CD4-positive, alpha-beta T cell treated with Interleukin-15 for 4 hours (primary cell): ENCODE data around the gene IL6R.

Source experiments
- DNase-seq: peaks from one replicate; pipeline ENCODE4 v3.0.0-alpha.2; 2020; ENCODE audit warnings: low spot score

The IL6R gene

DNA sequence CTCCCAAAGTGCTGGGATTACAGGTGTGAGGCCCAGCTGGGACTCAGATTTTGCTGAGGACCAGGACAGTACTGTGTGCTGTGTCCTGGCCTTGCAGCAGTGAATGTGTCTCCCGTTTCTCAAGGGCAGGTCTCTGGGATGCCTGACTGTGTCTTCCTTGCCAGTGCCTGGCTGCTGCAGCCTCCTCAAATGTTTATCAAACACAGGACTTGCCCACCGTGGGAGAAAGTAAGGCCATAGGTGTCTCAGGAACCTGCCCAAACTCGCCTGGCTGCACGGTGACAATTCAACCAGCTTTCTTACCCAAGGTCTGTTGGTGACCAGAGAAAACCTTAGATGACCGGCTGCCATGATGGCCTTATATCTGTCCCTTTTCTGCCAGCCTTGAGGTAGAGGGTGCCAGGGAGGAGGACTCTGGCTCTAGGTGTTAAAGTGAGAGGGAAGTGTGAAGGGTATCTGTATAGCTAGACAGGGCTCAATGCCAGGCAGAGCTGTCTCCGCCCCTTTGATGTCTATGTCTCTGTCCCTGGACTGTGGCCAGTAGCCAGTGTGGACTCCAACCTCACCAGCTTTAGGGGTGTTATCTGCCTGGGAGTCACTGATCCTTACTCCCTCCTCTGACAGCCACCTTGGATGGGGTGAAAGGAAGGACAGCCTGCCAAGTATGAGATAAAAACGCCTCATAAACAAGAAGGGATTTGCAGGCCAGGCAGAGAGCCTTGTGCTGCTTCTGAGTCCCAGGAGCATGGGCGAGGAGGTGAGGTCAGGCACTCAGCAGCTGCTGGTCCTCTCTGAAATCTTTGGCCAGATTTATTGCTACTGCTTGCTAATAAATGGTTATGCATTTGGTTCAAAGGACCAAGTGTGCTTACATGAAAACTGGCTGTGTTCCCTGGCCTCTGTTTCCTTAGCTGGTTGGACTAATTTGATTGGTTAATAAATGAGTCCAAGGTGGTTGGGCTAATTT is 22.3 kb downstream of the IL6R start:
- no peak for DNase-seq

DNA sequence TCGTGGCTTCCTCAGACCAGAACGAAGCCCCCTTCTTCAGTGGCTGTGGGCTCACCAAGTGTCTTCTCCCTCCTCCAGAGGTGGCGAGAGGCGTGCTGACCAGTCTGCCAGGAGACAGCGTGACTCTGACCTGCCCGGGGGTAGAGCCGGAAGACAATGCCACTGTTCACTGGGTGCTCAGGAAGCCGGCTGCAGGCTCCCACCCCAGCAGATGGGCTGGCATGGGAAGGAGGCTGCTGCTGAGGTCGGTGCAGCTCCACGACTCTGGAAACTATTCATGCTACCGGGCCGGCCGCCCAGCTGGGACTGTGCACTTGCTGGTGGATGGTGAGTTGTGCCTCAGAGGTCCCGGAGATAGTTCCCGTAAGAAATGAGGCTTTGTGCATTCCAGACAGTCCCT is 24.0 kb downstream of the IL6R start:
- no peak for DNase-seq

DNA sequence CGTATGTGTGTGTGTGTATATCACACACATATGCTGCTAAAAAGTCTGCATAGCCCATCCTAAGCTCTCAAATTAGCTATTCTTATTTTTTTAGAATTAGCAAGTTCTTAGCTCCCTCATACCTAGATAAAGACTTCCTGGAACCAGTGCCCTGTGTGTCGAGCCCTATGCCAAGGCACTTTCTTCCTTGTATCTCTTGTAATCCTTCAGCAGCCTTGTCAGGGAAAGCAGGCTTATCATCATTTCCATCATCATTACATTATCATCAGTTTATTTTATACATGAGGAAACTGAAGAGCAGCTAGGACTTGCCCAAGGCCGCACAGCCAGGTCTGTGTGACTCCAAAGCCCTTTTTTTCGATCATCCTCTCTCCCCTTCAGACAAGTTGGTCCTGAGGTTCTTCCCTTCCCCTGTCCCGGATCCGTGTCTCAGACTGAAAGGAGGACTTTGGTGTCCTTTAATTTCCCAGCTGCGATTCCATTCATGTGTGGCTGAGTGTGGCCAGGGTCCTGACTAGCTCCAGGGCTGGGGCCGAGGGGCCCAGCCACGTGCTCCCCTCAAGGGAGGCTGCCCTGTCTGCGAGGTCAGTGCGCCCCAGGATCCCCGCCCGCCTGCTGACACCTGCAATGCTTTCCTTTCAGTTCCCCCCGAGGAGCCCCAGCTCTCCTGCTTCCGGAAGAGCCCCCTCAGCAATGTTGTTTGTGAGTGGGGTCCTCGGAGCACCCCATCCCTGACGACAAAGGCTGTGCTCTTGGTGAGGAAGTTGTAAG is 24.9 kb downstream of the IL6R start:
- no peak for DNase-seq

DNA sequence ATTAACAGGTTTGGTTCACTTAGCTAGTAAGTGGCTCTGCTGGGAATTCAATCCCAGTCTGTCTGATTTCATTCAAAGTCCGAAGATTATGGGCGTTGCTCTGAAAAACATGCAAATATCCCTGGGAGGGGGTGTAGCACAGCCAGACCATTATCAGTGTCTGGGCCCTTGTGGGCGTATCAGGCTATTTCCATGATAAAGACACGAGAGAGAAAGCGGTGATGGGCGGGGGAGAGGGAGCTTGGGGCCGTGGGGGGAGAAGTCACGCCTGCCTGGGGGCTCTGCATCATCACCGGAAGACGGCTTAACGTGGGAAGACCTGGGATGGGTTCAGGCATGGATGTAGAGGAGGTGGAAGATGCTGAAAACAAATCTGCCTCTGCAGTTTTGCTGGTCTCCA is 25.8 kb downstream of the IL6R start:
- no peak for DNase-seq

DNA sequence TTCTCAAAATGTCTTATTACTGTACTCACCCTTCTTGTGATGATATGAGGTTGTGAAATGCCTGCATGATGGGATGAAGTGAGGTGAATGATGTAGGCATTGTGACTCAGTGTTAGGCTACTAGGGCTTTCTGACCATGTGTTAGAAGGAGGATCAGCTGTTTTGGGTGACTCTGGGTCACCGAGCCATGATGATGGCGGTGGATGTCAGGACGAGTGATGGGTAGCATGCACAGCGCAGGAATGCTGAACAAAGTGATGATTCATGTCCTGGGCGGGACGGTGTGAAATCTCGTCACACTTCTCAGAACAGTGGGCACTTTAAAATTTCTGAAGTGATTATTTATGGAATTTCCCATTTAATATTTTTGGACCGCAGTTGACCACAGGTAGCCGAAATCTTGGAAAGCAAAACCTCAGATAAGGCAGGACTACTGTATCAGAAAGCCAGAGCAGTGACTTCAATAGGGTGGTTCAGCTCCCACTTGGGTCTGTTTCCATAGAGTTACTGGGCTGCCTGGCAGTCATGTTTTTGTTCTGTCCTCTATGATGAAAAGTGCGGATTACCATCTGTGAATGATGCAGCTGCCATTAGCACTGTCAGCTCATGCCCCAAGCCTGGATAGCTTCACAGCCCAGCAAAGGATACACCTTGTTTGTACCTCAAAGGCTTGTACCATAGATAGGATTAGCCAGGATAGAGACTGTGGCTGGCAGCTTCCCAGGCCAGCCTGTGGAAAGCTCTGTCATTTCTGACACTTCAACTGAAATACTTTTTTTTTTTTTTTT is 26.6 kb downstream of the IL6R start:
- DNase-seq: peak; percentile 78

DNA sequence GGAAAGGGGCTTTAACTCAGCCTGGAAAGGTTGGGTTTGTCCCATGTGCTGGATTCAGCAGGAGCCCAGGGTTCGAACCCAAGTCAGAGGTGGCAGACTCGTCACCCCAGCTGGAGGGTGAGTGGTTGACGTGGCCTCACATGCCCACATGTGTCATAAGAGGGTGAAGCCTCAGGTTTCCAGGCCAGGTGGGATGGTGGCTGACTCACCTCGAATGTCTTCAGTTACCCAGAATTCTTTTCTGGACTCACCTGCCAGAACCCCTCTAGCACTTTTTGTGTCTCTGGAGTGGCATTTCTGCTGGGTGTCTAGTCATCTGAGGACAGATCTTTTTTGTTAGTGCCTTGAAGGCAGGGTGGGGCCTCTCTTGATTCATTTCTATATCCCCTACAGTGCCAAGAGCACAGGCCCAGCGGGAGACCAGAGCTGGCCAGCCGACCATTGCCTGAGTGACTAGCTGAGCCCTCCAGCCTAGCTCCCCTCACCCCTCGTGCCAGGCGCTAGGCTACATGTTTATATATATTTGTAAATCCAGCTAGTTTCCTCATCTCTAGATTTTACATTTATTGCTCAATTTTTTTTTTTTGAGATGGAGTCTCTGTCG is 28.1 kb downstream of the IL6R start:
- DNase-seq: peak; percentile 70

DNA sequence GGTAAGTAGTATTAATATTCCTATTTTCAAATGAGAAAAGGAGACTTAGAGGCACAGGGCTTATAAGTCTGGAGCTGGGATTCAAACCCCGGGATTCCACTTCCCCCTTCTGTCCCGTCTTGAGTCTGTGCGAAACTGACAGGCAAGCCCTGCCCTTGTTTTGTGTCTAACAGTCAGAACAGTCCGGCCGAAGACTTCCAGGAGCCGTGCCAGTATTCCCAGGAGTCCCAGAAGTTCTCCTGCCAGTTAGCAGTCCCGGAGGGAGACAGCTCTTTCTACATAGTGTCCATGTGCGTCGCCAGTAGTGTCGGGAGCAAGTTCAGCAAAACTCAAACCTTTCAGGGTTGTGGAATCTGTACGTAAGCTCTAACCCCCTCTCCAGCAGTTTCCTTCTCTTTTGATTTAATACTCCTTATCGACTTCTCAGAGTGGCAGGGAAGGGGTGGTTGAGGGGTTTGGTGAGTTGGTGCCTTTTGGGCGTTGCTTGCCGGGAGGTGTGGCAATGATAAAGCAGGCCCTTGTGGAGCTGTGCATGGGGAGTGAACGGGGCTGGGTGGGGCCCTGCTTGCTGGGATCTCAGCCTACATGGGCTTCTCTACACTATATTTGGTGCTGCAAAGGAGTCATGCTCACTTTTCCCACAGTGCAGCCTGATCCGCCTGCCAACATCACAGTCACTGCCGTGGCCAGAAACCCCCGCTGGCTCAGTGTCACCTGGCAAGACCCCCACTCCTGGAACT is 29.4 kb downstream of the IL6R start:
- DNase-seq: no peak

DNA sequence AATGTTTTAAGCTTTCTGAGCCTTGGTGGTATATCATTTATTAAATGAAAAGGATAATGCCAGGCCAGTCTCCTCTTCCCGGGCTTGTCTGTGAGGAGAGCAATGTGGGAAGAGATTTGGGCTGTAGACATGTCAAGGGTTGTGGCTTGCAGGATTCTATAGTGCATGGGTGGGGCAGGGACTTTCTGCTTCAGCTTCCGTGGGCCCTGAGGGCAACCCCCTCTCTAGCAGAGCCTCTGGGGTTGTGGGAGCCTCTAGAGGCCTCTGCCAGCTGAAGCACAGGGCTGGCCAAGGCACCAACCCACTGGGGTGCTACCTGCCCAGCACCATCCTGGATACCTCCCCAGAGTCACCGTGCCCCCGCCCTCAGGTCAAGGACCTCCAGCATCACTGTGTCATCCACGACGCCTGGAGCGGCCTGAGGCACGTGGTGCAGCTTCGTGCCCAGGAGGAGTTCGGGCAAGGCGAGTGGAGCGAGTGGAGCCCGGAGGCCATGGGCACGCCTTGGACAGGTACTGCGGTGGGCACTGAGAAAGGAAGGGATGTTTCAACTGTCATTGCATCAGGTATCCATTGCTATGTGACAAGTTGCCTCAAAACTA is 30.6 kb downstream of the IL6R start:
- DNase-seq: no peak

DNA sequence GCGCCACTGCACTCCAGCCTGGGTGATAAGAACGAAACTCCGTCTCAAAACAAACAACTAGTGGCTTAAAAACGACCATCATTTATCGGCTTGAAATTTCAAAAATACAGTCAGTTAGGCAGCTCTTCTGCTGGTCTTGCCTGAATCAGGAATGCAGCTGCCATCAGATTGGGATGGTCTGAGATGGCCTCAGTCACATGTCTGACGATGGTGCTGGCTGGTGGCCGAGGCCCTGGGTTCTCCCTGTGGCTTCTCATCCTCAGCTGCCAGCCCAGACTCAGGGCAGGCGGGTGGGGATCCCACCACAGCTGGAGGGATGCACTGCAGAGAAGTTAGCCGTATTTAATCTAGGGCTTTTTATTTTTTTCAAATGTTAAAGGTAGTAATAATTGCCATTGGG is 31.3 kb downstream of the IL6R start:
- no peak for DNase-seq

DNA sequence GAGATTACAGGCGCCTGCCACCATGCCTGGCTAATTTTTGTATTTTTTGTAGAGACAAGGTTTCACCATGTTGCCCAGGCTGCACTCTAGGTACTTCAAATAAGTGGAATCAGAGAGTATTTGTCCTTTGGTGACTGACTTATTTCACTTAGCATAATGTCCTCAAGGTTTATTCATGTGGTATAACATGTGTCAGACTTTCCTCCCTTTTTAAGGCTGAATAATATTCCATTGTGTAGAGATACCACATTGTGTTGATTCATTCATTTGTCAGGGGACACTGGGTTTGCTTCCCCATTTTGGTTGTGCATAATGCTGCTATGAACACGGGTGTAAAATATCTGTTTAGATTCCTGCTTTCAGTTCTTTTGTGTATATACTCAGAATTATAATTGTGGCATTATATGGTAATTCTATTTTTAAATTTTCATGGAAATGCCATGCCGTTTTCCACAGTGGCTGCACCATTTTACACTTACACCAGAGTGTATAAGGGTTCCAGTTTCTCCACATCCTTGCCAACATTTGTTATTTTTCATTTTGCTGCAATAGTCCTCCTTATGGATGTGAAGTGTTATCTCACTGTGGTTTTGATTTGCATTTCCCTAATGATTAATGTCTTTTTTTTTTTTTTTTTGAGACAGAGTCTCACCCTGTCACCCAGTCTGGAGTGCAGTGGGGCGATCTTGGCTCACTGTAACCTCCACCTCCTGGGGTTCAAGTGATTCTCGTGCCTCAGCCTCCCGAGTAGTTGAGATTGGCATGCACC is 35.1 kb downstream of the IL6R start:
- no peak for DNase-seq

DNA sequence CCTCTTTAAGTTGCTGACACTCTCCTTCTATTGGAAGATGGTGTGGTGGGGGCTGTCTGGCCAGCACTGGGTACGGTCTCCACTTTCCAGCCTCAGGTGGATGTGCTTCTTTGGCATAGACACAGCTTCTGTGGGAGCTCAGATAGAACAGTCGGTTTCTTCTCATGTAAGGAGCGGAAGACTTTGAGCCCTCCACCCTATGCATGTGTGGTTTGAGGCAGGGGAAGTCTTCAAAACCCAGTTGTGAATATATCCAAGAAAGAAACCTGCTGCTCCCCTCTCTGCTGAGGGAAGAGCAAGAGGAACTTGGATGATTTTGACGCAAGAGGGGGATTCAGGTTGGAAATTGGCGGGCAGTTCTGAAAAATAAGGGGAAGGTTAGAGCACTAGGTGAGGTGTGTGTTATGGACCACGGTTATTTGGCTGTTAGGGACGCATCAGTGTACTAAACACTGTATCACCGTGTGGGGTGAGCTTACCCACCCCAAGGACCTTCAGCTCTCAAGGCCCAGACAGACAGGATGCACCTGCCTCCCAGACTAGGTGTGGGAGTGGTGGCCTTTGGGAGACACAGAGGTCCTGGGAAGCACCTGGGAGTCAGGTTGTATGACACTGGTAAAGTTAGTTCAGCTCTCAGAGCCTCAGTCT is 36.2 kb downstream of the IL6R start:
- DNase-seq: no peak

DNA sequence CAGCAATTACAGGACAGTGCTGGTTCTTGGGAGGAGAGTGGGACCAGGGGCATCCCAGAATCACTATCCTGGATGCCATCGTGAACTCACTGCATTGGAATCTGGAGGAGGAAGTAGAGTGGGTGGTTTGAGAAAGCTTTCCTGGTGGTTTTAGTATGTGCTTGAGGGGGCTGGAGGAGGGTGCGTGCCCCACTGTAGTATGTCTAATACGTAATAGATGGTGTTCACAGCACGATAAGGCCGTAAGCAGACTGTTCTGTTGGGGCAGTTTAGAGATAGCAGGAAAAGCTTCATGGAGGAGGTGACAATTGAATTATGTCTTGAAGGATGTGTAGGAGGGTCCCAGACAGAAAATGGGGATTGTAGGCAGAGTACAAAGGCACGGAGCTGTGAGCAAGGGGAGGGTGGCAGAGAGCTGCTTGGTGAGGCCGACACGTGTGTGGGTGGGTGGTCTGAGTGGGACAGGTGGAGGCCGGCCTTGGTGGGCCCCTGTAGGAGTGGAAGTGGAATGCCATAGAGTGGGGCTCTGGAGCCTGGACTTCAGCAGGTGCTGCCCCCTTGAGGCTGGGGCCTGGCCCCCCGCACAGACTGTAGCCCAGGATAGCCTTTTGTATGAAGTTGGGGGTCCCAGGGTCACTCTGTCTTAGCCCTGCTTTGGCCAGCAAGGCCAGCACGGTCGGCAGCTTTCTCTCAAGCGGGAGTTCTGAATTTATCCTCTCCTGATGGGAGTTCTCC is 37.0 kb downstream of the IL6R start:
- DNase-seq: no peak

DNA sequence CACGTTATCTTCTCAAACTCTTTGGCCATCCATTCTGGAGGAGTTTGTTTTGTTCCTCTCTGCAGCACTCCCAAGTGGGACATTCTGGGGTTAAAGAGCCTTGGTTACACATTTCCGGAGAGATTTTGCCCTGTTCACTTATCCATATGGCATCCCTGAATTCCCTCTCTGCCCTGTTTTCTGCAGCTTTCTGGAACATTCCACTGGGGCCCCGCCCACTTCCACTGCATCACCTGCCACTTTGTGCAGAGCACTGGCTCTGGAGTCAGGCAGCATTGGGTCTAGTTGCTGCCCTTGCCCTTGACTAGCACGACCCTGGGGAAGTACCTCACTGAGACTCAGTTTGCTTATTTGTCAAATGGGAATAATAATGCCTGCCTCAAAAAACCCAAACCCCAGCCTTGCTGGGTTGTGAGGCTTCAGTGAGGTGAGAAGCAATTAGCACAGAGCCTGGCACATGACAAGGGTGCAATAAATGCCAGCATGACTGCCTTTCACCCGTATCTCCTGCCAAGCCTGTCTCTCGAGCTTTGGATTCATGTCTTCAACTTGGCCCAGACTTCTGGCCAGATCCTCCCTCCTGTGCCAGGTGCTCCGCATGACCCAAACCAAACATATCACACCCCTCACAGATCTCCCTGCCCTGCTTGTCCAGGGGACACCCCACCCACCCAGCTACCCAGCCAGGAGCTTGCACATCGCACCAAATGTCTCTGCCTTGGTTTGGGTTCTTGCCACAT is 38.3 kb downstream of the IL6R start:
- no peak for DNase-seq

DNA sequence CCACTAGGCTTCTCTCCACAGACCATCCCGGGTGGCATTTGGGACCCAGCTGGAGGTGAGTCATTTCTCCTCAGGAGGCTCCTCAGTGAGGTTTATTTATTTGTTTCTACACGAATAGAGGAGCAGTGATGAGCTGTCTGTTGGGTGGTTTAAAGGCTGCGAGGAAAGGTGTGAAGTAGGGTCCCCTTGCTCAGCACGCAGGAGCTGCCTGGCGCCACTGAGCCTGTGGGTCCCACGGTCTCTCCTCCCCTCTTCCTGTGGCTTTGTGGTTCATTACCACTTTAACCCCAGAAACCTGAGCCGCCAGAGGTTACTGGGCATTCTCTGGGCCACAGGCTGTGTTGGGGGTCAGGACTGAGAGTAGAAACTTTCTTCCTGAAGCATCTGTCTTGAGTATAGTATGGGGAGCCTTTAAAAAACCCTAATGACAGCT is 39.9 kb downstream of the IL6R start:
- DNase-seq: peak; percentile 56

DNA sequence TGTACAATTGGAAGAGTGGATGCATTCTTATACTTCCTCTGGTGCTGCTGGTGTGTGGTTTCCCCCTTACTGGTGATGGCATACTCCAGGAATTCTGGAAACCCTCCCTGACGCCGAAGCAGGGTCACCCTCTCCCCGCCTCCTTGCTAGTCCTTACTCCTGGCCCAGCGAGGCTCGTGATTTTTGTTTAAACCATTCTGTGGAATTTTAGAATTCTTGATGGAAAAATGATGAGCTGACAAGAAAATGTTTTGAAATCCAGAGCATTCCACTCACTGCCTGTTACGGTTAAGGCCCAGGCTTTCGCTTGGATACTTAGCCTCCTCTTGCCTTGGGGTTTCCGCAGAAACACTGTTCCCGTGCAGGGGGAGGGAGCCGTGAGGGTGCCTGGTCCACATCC is 41.1 kb downstream of the IL6R start:
- no peak for DNase-seq

DNA sequence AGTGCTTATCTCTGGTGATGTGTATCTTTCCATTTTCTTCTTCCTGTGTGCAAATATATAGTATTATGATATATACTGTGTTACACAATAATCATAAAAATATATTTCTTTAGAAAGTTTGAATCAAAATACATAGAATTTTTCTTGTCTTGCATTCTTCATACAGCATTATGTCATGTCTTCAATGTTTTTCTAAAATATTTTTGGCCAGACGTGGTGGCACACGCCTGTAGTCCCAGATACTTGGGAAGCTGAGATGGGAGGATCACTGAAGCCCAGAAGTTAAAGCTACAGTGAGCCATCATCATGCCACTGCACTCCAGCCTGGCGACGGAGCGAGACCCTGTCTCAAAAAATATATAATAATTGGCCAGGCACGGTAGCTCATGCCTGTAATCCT is 41.6 kb downstream of the IL6R start:
- DNase-seq: no peak

DNA sequence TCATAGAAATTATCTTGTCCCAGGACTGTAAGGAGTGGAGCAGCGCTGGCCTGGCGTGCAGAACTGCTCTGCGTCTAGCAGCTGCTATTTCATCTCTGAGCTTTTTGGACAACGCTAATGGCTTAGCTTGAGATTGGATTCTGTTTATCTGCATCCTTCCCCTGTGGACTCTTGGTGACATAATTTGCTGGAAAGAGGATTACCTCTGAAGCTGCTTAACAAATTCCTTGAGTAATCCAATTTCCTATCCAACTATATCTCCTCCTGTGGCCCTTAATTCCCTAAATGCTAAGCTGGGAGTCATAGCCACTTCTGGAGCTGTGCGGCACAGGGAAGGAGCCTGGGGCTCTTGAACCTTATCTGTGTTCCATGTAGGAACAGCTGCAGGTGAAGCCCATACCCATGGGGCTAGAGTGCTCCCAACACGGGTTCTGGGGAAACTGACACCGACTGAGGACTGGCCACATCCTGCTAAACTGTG is 43.2 kb downstream of the IL6R start:
- no peak for DNase-seq

DNA sequence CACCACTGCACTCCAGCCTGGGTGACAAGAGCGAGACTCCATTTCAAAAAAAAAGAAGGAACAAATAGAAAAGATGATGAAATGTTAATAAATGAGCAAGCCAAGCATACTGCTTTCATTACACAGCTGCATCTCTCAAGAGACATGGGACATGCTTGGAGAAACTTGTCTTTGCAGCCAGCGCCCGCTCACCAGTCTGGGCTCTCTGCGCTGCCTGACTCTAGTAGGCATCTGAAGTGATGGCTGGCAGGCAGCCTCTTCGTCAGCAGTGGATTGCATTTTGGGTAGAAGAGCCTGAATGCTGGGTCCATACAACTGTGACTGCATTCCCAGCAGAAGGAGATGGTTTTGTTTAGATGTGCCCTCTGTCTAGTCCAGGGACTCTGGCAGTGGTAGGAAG is 48.0 kb downstream of the IL6R start:
- DNase-seq: no peak
